HepG2 (cell line): ENCODE measurements around the gene SYVN1. TPM values are rescaled to one million over a fixed set of nuclear protein-coding genes. Genes with fewer than 3 reads are reported as not detected.

Source experiments
- ARNT2 ChIP-seq: sonication (generic); formaldehyde crosslinking; IDR thresholded peaks from 2 replicates; pipeline ENCODE4 v1.8.0; 2022; ENCODE audit warnings: mild to moderate bottlenecking, low read depth, missing genetic modification reagents, moderate library complexity
- HNRNPL ChIP-seq: fragments of 200-400 bp; formaldehyde crosslinking; IDR thresholded peaks from 2 replicates; pipeline ENCODE4 v1.6.1; 2017; ENCODE audit warnings: mild to moderate bottlenecking, low read depth, low read length
- KAT7 ChIP-seq: IDR thresholded peaks from 2 replicates; pipeline ENCODE4 v1.6.1; 2018; ENCODE audit warnings: borderline replicate concordance, missing compliant biosample characterization
- KDM5A ChIP-seq: fragments of 200-600 bp; sonication (generic); IDR thresholded peaks from 2 replicates; pipeline ENCODE4 v1.7.0; 2018; ENCODE audit warnings: antibody characterized with exemption, mild to moderate bottlenecking, low read length, borderline replicate concordance
- MAF1 ChIP-seq: sonication (generic); formaldehyde crosslinking; IDR thresholded peaks from 2 replicates; pipeline ENCODE4 v1.5.0; 2020; ENCODE audit warnings: missing genetic modification reagents, borderline replicate concordance
- RXRB ChIP-seq: IDR thresholded peaks from 2 replicates; pipeline ENCODE4 v1.6.1; 2016; ENCODE audit warnings: borderline replicate concordance, missing genetic modification reagents, missing compliant biosample characterization
- TGIF2 ChIP-seq: IDR thresholded peaks from 2 replicates; pipeline ENCODE4 v1.6.1; 2016; ENCODE audit warnings: control low read depth, missing compliant biosample characterization
- ZMYM2 ChIP-seq: sonication (generic); formaldehyde crosslinking; IDR thresholded peaks from 2 replicates; pipeline ENCODE4 v1.8.0; 2022; ENCODE audit warnings: mild to moderate bottlenecking, missing genetic modification reagents
- ZNF160 ChIP-seq: sonication (generic); formaldehyde crosslinking; IDR thresholded peaks from 2 replicates; pipeline ENCODE4 v1.8.0; 2022; ENCODE audit warnings: mild to moderate bottlenecking, inconsistent platforms, missing genetic modification reagents
- polyA plus RNA-seq, 8 experiments: library from polyadenylated mRNA; depleted of rRNA in 3 of 8; stranded (reverse) in 7 of 8; unstranded in 1 of 8; fragments of >200 nt; fragmentation: Illumina TruSeq in 4 of 8; extraction: Trizol in 4 of 8; gene quantifications; 2 replicates each; pipeline versions ENCODE4 v1.2.1 to v1.2.3, GENCODE V29; 2011 to 2016; ENCODE audit warnings: low read depth in 4 of 8, missing spikeins in 1 of 8, mixed read lengths in 1 of 8; ENCODE audit not compliant: insufficient read depth in 1 of 8
- total RNA-seq, 5 experiments: library from RNA; depleted of rRNA; stranded (reverse); fragments of >200 nt; fragmentation: Illumina TruSeq; extraction: Trizol; gene quantifications; 2 replicates each; pipeline ENCODE4 v1.2.3, GENCODE V29; 2016; ENCODE audit warnings: low read depth in 1 of 5
- TF ChIP-seq, protein P1 (sequence below): sonication (generic); formaldehyde crosslinking; IDR thresholded peaks from 2 replicates; pipeline ENCODE4 v1.5.0; 2020; ENCODE audit warnings: missing genetic modification reagents
- TF ChIP-seq, protein P2 (sequence below): sonication (generic); formaldehyde crosslinking; IDR thresholded peaks from 2 replicates; pipeline ENCODE4 v1.5.0; 2020; ENCODE audit warnings: mild to moderate bottlenecking, missing genetic modification reagents, borderline replicate concordance
- TF ChIP-seq, protein P3 (sequence below): sonication (generic); formaldehyde crosslinking; IDR thresholded peaks from 2 replicates; pipeline ENCODE4 v1.4.0; 2020; ENCODE audit warnings: mild to moderate bottlenecking, missing genetic modification reagents
- TF ChIP-seq, protein P4 (sequence below): sonication (generic); formaldehyde crosslinking; IDR thresholded peaks from 2 replicates; pipeline ENCODE4 v1.5.1; 2020; ENCODE audit warnings: mild to moderate bottlenecking, missing genetic modification reagents, moderate library complexity
- TF ChIP-seq, protein P5 (sequence below): IDR thresholded peaks from 2 replicates; pipeline ENCODE4 v1.6.1; 2016; ENCODE audit warnings: missing compliant biosample characterization, missing genetic modification reagents, borderline replicate concordance

SYVN1 gene
- total and polyA plus RNA-seq, 2 of the 13 experiments (the other 11 are each of a cell fraction or from before 2014, with no cell fraction given) = 10.3 to 22.5 TPM

DNA sequence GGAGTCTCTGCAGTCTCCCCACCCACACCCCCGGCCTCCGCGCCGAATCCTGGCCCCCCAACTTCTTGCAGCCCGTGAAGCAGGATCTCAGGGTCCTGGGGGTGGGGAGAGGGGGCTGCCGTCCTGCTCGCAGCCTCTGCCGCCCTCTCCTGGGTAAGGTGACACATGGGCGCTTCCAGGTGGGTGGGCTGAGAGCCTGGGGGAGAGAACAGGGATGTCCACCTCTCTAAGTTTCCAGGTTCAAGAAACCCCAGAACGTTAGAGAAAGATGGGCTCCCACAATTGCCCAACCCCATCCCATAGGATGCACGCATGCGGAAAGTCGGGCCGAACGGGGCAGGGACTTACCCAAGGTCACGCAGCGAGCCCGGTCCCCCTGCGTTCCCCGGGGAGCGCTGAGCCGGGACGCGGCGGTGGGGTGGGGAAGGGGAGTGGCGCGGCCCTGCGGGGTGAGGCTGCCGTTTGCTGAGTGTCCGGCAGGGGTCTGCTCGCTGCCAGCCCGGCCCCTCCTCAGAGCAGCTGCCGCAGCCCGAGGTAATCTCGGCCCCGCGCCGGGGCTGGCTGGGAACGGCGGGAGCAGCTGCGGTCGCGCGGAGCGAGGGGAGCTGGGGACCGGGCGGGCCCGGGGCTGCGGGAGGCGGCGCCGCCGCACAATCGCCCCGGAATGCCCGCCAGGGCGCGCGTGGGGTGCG, 46.7 kb upstream of the SYVN1 start (continued):
- TF ChIP-seq, protein P1, sequence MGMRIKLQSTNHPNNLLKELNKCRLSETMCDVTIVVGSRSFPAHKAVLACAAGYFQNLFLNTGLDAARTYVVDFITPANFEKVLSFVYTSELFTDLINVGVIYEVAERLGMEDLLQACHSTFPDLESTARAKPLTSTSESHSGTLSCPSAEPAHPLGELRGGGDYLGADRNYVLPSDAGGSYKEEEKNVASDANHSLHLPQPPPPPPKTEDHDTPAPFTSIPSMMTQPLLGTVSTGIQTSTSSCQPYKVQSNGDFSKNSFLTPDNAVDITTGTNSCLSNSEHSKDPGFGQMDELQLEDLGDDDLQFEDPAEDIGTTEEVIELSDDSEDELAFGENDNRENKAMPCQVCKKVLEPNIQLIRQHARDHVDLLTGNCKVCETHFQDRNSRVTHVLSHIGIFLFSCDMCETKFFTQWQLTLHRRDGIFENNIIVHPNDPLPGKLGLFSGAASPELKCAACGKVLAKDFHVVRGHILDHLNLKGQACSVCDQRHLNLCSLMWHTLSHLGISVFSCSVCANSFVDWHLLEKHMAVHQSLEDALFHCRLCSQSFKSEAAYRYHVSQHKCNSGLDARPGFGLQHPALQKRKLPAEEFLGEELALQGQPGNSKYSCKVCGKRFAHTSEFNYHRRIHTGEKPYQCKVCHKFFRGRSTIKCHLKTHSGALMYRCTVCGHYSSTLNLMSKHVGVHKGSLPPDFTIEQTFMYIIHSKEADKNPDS (CRISPR knock-in tag) = no peak
- TF ChIP-seq RXRB (CRISPR knock-in tag) = peak; percentile 41; the same call in 1 of the 2 replicates
- TF ChIP-seq HNRNPL = 0 out of 2 replicates have a peak, but pooled peaks have one; percentile 23
- TF ChIP-seq, protein P2, sequence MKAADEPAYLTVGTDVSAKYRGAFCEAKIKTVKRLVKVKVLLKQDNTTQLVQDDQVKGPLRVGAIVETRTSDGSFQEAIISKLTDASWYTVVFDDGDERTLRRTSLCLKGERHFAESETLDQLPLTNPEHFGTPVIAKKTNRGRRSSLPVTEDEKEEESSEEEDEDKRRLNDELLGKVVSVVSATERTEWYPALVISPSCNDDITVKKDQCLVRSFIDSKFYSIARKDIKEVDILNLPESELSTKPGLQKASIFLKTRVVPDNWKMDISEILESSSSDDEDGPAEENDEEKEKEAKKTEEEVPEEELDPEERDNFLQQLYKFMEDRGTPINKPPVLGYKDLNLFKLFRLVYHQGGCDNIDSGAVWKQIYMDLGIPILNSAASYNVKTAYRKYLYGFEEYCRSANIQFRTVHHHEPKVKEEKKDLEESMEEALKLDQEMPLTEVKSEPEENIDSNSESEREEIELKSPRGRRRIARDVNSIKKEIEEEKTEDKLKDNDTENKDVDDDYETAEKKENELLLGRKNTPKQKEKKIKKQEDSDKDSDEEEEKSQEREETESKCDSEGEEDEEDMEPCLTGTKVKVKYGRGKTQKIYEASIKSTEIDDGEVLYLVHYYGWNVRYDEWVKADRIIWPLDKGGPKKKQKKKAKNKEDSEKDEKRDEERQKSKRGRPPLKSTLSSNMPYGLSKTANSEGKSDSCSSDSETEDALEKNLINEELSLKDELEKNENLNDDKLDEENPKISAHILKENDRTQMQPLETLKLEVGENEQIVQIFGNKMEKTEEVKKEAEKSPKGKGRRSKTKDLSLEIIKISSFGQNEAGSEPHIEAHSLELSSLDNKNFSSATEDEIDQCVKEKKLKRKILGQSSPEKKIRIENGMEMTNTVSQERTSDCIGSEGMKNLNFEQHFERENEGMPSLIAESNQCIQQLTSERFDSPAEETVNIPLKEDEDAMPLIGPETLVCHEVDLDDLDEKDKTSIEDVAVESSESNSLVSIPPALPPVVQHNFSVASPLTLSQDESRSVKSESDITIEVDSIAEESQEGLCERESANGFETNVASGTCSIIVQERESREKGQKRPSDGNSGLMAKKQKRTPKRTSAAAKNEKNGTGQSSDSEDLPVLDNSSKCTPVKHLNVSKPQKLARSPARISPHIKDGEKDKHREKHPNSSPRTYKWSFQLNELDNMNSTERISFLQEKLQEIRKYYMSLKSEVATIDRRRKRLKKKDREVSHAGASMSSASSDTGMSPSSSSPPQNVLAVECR (CRISPR knock-in tag) = peak; percentile 77; the same call in 1 of the 2 replicates
- TF ChIP-seq MAF1 (CRISPR knock-in tag) = no peak
- TF ChIP-seq, protein P3, sequence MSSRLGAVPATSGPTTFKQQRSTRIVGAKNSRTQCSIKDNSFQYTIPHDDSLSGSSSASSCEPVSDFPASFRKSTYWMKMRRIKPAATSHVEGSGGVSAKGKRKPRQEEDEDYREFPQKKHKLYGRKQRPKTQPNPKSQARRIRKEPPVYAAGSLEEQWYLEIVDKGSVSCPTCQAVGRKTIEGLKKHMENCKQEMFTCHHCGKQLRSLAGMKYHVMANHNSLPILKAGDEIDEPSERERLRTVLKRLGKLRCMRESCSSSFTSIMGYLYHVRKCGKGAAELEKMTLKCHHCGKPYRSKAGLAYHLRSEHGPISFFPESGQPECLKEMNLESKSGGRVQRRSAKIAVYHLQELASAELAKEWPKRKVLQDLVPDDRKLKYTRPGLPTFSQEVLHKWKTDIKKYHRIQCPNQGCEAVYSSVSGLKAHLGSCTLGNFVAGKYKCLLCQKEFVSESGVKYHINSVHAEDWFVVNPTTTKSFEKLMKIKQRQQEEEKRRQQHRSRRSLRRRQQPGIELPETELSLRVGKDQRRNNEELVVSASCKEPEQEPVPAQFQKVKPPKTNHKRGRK (CRISPR knock-in tag) = 0 out of 2 replicates have a peak, but pooled peaks have one; percentile 47
- 0 out of 2 replicates have a peak, but pooled peaks have one; percentile 74 for TF ChIP-seq TGIF2 (CRISPR knock-in tag)
- TF ChIP-seq, protein P4, sequence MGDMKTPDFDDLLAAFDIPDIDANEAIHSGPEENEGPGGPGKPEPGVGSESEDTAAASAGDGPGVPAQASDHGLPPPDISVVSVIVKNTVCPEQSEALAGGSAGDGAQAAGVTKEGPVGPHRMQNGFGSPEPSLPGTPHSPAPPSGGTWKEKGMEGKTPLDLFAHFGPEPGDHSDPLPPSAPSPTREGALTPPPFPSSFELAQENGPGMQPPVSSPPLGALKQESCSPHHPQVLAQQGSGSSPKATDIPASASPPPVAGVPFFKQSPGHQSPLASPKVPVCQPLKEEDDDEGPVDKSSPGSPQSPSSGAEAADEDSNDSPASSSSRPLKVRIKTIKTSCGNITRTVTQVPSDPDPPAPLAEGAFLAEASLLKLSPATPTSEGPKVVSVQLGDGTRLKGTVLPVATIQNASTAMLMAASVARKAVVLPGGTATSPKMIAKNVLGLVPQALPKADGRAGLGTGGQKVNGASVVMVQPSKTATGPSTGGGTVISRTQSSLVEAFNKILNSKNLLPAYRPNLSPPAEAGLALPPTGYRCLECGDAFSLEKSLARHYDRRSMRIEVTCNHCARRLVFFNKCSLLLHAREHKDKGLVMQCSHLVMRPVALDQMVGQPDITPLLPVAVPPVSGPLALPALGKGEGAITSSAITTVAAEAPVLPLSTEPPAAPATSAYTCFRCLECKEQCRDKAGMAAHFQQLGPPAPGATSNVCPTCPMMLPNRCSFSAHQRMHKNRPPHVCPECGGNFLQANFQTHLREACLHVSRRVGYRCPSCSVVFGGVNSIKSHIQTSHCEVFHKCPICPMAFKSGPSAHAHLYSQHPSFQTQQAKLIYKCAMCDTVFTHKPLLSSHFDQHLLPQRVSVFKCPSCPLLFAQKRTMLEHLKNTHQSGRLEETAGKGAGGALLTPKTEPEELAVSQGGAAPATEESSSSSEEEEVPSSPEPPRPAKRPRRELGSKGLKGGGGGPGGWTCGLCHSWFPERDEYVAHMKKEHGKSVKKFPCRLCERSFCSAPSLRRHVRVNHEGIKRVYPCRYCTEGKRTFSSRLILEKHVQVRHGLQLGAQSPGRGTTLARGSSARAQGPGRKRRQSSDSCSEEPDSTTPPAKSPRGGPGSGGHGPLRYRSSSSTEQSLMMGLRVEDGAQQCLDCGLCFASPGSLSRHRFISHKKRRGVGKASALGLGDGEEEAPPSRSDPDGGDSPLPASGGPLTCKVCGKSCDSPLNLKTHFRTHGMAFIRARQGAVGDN = peak; percentile 73
- 0 out of 2 replicates have a peak, but pooled peaks have one; percentile 42 for TF ChIP-seq ARNT2 (CRISPR knock-in tag)
- peak; percentile 58 for TF ChIP-seq KDM5A
- peak; percentile 30; the same call in 1 of the 2 replicates for TF ChIP-seq KAT7
- TF ChIP-seq, protein P5, sequence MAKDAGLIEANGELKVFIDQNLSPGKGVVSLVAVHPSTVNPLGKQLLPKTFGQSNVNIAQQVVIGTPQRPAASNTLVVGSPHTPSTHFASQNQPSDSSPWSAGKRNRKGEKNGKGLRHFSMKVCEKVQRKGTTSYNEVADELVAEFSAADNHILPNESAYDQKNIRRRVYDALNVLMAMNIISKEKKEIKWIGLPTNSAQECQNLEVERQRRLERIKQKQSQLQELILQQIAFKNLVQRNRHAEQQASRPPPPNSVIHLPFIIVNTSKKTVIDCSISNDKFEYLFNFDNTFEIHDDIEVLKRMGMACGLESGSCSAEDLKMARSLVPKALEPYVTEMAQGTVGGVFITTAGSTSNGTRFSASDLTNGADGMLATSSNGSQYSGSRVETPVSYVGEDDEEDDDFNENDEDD (CRISPR knock-in tag) = no peak; the same call in 1 of the 2 replicates
- 0 out of 2 replicates have a peak, but pooled peaks have one; percentile 42 for TF ChIP-seq ZMYM2
- no peak for TF ChIP-seq ZNF160
